ENCODE measurements around the gene CCDC146.

- TF ChIP-seq GATA2 (IDR thresholded peaks at IDR 0.05; ENCODE audit: low read depth, low read length) (no peak), GATA3 (IDR thresholded peaks at IDR 0.05; ENCODE audit: low read depth, low read length) (no peak)
These were observed 143.9 kb downstream of the CCDC146 start for GRCh38 chr7:77266291-77266794.

Data from SH-SY5Y (cell line).